H1 (cell line): ENCODE measurements around the gene ANXA2. TPM values are rescaled to one million over a fixed set of nuclear protein-coding genes. Genes with fewer than 3 reads are reported as not detected.

Experiments used
- BACH1 ChIP-seq: IDR thresholded peaks from 2 replicates; pipeline ENCODE4 v1.6.1; 2012; ENCODE audit warnings: low read length, improper control_type of control experiment
- CREB1 ChIP-seq: IDR thresholded peaks from 2 replicates; pipeline ENCODE4 v1.6.1; 2012; ENCODE audit warnings: inconsistent platforms
- CTCF ChIP-seq, 3 experiments: IDR thresholded peaks; 1 replicate in 2 of 3; 2 replicates in 1 of 3; pipeline versions ENCODE4 v1.5.1 to v1.6.1; 2011; ENCODE audit warnings: low read length in 3 of 3, mild to moderate bottlenecking in 3 of 3, inconsistent platforms in 2 of 3, low read depth in 1 of 3, moderate library complexity in 1 of 3; ENCODE audit not compliant: insufficient read depth in 1 of 3; ENCODE audit errors: control extremely low read depth in 1 of 3
- RXRA ChIP-seq: IDR thresholded peaks from 2 replicates; pipeline ENCODE4 v1.6.1; 2011; ENCODE audit warnings: low read depth, mild to moderate bottlenecking, low read length, moderate library complexity; ENCODE audit not compliant: insufficient read depth
- YY1 ChIP-seq: IDR thresholded peaks from 2 replicates; pipeline ENCODE4 v1.6.1; 2011; ENCODE audit warnings: low read depth, mild to moderate bottlenecking, low read length
- polyA plus RNA-seq, 7 experiments: library from polyadenylated mRNA; depleted of rRNA in 3 of 7; stranded (reverse) in 5 of 7; unstranded in 2 of 7; fragments of >200 nt in 5 of 7; fragments of 200-250 nt in 2 of 7; gene quantifications; 1 replicate in 5 of 7; 2 replicates in 1 of 7; 4 replicates in 1 of 7; pipeline versions ENCODE4 v1.2.1 to v1.2.3, GENCODE V29; 2011 to 2013; ENCODE audit warnings: missing spikeins in 2 of 7, mixed read lengths in 2 of 7
- total RNA-seq: library from RNA; stranded (reverse); fragmentation: NEBNext Ultra II Directional; extraction: Animal tissue kit (Norgen Biotek cat#: 25700); gene quantifications from 2 replicates; pipeline ENCODE4 v1.2.1, GENCODE V29; 2021
- TF ChIP-seq, protein P1 (sequence below): IDR thresholded peaks from 2 replicates; pipeline ENCODE4 v1.6.1; 2011; ENCODE audit warnings: low read length, improper control_type of control experiment

Gene ANXA2
- total and polyA plus RNA-seq, 2 of the 8 experiments (the other 6 are each of a cell fraction or from before 2014, with no cell fraction given), result 178 to 217 TPM

DNA sequence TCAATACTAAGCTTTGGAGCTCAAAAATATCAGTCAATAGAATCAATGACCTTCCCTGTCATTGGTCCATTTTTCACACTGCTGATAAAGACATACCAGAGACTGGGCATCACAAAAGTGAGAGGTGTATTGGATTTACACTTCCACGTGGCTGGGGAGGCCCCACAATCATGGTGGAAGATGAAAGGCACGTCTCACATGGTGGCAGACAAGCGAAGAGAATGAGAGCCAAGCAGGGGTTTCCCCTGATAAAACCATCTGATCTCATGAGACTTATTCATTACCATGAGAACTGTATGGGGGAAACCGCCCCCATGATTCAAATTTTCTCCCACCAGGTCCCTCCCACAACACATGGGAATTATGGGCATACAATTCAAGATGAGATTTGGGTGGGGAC lies 81.9 kb downstream of the ANXA2 start (continued):
- no peak for TF ChIP-seq CTCF (IDR thresholded peaks at IDR 0.05; ENCODE audit: control extremely low read depth in 1 of 3, insufficient read depth in 1 of 3, low read depth in 1 of 3, low read length in 3 of 3)
- TF ChIP-seq, protein P1, sequence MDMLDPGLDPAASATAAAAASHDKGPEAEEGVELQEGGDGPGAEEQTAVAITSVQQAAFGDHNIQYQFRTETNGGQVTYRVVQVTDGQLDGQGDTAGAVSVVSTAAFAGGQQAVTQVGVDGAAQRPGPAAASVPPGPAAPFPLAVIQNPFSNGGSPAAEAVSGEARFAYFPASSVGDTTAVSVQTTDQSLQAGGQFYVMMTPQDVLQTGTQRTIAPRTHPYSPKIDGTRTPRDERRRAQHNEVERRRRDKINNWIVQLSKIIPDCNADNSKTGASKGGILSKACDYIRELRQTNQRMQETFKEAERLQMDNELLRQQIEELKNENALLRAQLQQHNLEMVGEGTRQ, result no peak
- TF ChIP-seq RXRA, result no peak
- no peak for TF ChIP-seq CREB1
- no peak for TF ChIP-seq BACH1
- no peak for TF ChIP-seq YY1
